NCI-H2227 (cell line): ENCODE data around the gene HES5.
"Not testable (repeated sequence)": the region's sequence is repeated elsewhere in the genome, so short reads cannot be mapped to it uniquely, and the experiment has no call there.

Experiments
- DNase-seq: peaks from one replicate; lab custom pipeline; 2025; ENCODE audit not compliant: unreplicated experiment; lab: John Stamatoyannopoulos, UW

HES5 gene

DNA sequence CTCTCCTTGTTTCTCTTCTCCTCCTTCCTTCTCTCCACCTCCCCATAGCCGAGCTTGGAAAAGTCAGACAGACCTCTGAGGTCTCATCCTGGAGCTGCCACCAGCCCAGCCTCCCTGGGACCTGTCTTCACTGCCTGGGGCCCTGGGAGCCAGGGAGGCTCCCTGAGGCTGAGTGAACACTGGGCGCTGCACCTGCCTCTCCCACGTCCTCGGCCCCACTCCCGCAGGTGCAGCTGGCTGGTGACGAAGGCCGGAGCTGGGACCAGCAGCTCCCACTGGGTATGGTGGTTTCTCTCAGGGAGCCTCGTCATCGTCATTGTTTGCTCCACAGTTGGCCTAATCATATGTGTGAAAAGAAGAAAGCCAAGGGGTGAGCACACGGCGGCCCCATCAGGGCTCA is 31.4 kb upstream of the HES5 start:
- no peak for DNase-seq

DNA sequence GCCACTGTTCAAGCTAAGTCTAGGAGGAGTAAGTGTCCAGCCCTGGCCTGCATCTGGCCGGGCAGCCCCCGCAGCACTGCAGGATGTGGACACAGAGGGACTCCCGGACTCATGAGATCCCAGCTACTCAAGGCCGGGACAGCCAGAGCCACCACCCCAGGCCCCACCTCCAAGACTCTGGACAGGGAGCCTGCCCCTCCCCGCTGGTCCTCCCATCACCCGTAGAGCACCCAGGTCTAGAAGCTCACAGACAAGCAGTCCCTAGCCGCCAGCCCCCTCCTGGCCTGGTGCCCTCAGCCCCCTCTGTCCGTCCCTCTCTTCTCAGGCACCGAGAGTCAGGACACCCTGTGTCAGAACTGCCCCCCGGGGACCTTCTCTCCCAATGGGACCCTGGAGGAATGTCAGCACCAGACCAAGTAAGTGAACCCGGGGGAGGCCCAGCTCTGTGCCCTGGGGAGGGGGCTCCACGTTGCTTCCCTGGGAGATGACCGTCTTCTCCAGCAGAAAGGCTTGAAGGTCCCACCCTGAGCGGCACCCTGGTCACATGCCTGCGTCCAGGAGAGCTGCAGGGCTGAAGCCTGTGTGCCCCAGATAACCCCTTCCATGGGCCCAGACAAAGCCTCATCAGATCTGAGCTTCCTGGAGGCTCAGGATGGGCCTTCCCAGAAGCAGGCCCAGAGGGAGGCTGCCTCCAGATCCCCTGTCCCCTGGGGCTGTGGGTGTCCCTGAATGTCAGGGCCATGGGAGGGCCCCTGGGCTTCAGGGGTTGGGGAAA is 30.4 kb upstream of the HES5 start:
- DNase-seq = no peak

DNA sequence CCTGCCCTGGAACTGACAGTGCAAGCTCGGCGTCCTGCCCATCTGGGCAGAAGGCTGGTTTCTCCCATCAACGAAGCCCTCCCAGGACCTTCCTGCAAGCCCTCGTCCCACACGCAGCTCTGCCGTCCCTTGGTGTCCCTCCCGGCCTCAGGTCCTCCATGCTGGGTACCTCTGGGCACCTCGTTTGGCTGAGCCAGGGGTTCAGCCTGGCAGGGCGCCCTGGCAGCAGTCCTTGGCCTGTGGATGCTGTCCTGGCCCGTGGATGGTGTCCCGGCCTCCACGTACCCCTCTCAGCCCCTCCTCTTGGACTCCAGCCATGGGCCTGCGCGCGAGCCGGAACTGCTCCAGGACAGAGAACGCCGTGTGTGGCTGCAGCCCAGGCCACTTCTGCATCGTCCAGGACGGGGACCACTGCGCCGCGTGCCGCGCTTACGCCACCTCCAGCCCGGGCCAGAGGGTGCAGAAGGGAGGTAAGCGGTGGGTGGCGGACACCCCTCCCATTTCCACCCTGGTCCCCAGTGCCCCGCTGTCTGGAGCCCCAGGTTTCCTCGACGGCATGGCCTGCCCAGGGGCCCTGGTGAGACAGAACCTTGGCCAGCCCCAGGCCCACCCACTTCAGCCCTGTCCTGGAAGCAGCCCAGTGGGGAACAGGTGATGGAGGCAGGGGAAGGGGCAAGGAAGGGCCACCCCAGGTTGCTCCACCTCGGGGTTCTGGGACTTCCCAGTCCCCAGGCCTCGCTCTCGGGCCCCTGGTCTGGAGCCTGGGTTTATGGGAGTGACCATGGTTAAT is 29.6 kb upstream of the HES5 start:
- no peak for DNase-seq

DNA sequence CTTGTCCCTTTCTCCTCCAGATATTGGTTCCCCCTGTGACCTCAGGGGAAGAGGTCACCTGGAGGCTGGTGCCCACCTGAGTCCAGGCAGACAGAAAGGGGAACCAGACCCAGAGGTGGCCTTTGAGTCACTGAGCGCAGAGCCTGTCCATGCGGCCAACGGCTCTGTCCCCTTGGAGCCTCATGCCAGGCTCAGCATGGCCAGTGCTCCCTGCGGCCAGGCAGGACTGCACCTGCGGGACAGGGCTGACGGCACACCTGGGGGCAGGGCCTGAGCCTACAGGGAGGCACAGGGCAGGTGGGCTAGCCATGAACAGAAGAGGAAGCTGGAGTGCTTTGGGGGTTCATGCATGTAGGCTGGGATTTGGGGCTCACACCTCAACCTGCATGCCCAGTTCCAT is 28.8 kb upstream of the HES5 start:
- no peak for DNase-seq

DNA sequence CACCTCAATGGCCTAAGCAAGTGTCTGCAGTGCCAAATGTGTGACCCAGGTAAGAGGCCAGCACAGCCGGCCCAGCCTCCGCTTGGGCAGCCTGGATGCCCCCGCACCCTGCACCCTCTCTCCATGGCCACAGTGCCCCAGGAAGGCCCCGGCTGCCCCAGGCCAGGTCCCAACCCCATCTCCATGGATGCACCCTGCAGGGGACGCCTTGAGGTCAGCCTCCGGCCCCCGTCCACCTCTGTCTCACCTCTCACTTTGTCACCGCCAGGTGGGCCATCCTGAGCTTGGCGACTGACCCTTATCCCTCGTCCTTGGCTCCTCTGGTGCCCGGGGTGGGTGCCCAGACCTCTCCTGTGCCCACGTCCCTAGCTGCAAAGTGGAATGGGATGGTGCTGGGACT is 28.4 kb upstream of the HES5 start:
- no peak for DNase-seq

DNA sequence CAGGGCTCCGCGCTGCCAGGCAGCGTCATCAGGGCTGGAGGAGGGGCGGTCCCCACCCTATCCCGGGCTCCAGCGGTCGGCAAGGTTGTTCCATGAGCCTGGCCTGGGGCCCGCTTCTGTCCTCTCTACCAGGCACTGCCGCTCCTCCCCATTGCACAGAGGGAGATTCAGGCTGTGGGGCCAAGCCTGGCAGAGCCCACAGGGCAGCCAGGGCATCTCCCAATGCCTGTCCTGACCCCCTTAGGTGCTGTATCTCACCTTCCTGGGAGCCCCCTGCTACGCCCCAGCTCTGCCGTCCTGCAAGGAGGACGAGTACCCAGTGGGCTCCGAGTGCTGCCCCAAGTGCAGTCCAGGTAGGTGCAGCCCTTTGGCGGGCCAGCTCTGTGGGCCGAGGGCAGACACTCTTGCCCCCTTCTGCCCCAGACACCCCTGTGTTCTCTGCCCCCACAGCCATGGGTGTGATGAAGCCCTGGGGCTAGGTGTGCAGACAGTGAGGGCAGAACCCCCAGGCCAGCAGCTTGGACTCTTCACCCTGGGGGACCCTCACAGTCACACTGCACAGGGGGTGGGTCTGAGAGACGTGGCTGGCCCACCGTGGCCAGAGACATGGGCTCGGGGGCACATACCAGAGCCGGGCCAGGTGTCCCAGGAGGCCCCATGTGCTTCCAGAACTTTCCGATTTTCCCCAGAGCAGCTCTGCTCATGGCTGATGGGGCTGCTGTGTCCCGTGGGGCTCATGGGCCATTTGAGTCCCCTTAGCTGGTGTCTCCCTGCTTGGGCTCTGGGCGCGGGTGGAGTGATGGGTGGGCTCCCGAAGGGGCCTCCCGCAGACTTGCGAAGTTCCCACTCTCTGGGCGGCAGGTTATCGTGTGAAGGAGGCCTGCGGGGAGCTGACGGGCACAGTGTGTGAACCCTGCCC is 27.7 kb upstream of the HES5 start:
- DNase-seq = no peak

DNA sequence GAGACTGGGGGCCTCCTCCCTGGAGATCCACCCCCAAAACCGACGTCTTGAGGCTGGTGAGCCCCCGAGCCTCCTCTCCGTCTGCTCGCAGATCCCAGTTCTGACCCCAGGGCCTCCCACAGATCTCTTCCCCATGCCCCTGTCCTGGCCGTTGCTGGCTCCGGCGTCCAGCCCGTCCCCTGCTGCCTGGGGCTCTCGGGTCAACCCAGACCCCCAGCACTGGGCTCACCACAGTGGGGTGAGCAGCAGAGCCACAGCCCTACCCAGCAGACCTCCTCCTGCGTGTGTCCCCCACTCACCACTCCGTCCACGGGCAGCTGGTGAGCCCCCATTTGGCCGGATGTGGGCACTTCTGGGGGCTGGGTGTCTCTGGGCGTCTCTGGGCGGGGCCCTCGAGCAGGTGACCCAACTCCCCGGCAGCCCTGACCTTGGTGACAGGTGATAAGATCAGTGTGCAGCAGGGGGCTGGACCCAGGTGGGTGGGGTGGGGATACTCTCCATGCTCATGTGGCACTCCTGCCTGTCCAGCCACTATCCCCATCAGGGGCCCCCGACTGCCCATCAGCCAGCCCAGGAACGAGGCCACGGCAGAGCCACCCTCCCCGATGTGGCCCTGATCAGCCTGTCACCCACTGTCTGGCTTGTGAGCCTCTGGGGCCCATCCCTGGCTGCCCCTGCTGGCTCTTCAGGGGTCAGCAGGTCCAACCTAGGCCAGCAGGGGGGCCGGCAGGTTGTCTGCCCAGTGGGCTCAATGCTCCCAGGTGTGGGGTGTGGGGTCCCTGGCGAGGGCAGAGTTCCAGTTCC is 26.8 kb upstream of the HES5 start:
- DNase-seq = no peak

DNA sequence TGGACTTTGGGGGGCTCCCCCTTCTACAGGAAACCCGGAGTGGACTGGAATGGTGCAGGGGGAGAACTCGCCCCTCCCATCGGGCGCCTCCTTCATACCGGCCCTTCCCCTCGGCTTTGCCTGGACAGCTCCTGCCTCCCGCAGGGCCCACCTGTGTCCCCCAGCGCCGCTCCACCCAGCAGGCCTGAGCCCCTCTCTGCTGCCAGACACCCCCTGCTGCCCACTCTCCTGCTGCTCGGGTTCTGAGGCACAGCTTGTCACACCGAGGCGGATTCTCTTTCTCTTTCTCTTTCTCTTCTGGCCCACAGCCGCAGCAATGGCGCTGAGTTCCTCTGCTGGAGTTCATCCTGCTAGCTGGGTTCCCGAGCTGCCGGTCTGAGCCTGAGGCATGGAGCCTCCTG is 26.2 kb upstream of the HES5 start, which contains the start of gene TNFRSF14:
TNFRSF14 (plus strand) TSS at position 95 of the 401 bp plus-strand sequence; CDS start at position 389, 294 bp downstream.
- DNase-seq = peak; percentile 27

DNA sequence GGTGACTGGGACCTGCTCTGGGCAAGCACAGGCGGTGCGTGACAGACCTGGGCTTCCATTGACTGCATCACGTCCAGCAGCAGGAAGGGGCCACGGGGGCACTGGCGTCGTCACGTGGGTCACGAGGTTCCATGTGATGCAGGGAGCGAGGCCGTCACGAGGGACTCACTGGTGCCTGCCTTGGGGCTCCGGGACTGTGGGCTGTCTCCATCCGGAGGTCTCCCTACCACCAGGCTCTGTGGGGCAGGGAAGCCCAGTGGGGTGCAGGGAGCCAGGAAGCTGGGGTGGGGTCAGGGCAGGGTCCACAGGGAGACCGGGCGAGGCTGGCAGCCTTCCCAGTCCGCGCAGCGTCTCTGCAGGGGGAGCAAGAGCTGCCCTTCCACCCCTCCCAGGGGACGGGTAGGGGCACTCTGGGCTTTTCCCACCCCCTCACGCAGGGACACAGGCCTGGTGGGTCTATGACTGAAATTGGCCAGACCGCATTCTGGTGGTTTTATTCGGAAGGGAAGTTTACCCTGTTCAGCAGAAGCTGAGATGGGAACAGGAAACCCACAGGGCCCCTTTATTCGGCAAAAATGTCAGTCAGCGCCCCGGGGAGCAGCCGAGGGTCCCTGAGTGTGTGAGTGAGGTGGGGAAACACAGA is 25.7 kb upstream of the HES5 start:
- no peak for DNase-seq

DNA sequence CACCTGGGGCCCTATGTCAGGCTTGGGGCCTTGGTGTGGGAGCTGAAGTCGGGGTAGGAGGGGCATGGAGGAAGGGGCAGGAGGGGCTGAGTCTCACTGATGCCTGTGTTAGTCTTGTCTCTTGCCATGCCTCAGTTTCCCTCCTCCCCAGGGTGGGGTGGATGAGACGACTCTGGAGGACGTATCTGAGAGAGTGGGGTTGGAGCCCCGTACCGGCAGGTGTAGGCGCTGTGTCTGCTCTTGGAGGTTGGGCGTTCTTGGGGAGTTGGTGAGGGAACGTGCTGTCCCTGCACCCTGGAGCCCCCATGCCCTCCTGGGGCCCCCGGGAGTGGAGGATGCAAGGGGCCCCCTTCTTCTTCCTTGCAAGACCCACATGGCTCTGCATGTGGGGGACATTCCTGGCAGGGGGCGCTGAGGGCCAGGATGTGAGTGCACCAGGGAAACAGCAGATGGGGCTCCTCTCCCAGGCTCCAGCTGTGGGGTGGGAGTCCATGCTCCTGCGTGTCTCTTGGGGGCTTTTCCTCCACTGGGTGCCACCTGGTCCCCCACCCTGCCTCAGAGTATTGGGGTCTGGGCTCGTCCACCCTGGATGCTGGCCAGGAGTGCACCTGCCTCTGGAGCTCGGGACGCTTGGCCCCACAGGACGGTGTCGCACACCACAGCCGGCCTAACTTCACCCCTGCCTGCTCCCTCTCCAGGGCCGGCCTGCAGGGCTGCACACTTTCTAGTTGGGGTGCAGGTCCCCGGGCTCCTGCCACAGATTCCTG is 24.7 kb upstream of the HES5 start:
- no peak for DNase-seq

DNA sequence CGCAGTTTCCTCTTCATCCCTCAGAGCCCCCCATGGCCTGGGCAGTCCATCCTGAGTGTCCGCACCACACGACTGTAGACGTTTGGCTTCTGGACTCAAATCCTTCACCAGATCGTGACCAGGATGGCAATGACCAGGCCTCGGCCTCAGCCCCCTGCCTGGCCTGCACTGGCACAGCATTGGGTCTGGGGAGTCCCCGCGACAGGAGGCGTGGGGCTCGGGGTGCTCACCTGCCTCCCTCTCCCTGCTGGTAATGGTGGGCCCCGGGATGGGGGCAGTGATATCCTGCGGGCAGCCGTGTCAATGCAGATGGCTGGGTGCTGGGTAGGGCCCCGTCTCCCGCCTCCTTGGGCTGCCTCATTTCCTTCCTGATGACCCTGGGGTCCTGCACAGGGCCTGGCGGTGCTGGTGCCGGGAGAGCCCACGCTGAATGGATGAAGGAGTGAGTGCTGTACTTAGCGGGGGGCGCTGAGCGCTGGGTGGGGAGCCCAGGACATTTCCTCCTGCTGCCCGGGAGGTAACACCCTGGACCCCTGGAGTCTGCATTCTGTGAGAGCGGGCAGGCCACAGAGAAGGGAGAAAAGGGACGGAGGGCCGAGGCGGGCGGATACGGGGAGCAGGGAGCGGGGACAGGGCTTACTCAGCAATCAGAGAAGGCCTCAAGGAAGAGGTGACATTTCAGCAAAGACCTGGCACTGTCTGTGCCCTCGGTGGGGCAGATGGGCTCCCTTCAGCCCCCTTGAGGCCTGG is 24.0 kb upstream of the HES5 start:
- DNase-seq = no peak

DNA sequence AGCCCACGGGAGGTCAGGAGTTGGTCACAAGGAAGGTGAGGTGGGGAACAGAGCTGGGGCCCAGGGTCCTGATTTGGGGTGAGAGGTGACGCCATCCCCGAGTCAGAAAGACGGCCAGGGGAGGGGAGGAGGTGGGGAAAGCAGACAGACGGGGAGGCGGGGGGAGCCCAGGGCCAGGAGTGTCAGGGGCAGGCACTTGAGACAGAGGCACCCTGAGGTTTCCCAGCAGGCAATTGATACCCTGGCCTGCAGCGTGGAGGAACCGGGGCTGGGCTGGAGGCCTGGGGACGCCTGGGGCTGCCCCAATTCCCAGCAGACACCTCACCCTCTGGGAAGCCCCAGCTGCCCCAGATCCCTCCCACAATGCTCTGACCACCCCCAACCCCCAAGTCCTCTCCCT is 23.0 kb upstream of the HES5 start:
- DNase-seq = not testable (repeated sequence)

DNA sequence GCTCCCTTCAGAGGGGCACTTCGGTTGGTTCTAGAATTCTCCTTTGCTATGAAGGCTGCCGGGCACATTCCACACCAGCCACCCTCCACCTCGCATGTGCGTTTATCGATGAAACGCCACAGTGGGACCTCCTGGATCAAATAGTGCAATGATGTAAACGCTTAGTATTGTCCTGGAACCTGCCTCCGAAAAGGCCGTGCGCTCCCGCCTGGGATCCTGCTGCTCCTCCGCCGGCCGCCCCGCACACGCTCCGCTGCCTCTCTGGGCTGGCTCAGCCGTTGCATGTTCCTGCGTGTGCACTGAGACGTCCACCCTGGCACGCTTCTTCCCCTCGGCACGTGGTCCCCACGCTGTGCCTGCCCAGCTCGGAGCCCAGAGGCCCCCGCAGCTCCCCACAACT is 22.1 kb upstream of the HES5 start:
- DNase-seq = no peak

DNA sequence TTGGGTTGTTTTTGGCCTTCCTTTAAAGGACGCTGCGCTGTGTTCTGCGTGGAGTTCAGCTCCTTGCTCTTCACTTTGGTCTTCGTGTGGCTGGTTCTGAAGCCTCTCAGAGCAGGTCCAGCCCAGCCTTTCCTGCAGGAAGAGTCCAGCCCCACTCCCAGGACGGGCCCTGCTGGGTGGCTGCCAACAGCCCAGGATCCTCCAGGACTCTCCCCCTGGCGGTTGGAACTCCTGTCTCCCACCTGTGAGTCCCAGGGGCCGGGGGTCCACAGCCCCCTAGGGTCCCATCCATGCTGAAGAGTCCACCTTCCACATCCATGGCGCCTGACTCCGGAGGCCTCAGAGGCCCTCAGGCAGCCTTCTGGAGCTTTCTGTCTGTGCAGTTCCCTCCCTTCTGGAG is 21.5 kb upstream of the HES5 start:
- not testable (repeated sequence) for DNase-seq

DNA sequence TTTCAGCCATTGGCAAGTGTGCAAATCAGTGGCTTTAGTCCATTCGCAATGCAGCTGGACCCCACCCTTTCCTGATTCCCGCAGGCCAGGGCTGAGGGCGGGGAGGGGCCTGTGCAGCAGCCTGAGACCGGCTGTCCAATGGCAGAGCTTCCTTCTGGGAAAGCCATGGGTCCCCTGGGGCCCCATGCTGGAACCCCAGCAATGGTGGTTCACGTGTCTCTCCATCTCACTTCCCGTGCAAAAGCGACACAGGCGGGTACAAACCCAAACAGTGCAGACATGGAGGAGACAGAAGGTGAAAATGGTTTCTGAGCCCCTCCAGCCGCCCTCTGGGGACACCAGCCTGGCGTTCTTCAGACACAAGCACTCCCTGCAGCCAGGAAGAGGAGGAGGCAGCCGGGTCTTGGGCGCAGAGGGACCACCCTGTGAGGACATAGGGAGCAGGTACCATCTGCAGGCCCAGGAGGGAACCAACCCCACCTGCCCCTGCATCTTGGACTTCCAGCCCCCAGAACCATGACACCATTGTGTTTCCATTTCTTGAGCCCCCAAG is 20.3 kb upstream of the HES5 start:
- DNase-seq = not testable (repeated sequence)

DNA sequence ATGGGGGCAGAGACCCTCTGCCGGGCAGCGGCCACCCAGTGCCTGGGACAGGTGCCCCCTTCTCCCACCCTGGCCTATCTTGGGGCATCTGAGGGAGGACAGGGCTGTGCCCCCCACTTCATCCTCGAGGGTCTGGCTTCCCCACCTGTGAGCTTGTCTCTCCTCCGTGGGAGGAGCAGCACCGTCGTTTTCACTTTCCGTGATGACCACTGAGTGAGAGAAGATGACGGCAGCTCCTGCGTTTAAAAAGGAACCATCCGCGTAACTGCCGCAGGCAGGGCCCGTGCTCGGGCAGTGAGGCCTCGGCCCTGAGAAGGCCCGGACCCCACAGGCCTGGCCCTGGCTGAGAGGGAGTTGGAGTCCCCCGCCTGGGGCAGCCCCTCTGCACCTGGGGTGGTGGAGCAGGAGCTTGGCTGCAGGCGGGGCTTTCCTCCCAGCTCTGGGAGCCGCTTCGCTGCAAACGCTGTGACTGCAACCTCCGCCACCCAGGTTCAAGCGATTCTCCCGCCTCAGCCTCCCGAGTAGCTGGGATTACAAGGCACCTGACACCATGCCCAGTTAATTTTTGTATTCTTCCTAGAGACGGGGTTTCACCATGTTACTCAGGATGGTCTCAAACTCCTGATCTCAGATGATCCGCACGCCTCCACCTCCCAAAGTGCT is 19.4 kb upstream of the HES5 start:
- not testable (repeated sequence) for DNase-seq

DNA sequence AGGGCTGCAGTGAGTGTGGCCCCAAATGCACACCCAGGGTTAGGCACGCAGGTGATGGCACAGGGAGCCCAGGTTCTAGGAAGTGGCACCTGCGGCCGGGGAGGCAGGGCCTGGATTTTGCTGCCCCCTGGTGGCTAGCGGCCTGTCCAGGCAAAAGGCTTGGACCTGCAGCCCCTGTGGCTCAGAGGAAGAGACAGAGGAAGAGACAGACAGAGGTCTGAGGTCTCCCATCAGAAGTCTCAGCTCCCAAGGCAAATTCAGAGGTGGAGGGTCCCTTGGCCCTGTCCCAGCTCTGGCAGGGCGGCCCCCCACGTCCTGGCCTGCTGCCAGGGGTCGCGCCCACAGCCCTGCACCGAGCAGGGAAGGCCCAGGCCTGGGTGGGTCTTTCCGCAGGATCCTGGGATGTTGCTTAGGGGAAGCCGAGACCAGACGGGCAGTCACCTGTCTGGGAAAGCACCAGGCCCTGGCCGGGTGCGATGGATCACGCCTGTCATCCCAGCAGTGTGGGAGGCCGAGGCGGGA is 18.1 kb upstream of the HES5 start:
- DNase-seq = peak; percentile 84
